Measurements from ENCODE around the gene LRRFIP1.
A peak's percentile ranks its signal among the peaks of the same experiment; 100 is the strongest.

Gene LRRFIP1

DNA sequence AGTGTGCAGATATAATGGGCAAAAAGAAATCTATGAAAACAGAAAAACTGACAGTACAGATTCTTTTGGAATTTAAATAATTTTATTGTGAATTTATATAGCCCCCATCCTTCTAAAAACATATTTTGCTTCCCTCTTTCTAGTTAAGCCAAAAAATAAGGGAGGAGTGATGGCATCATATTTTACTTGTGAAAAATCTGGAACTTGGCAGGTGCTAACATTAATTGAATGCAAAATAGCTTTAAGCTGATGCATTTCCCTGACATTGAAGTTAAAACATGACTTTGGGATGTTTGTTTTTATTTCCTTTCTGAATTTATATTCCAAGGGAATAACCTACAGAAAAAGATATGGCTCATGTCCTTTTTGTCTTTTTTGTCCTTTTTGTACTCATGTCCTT lies 88.6 kb downstream of the LRRFIP1 start:
- H3K4me3 ChIP-seq (ENCODE audit: low read length) = no peak overlapping the region

DNA sequence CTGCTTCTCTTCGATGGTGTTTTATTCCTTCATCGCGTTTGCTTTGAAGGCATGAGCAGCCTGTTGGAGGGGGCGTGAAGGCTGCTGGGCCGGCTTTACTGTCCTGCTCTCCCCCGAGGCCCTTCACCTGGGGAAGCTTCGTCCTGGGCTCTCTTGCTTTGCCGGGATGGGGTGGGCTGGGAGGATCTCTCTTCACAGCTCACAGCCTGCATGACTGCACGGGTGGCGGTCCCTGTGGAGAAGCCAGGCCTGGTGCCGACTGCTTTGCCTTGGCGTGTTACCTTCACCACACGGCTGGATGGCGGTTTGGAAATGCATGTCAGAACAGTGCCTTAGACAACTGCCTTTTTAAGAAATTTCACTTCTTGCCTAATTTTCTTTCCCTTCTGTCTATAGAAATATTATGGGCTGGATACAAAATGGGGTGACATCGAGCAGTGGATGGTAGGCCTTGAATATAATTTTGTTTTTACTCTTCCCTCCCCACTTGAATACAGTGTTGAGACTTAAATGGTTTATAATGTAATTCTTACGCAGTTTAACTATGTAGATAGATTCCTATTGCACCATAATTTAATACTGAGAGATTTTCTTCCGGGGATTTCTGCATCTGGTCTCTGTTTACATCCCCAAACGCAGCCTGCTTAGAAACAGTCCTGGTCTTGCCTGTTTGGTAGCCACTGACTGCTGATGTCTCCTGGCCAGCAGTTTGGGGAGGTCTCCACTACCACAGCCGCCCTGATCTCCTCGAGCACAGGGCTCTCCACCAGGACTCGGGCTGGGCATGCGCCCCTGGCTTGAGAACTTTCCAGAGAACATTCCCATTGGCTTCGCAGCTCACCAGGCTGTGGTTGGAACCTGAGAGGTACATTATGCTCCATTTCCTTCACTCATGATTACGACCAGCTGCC lies 90.2 kb downstream of the LRRFIP1 start:
- no peak overlapping the region for H3K4me3 ChIP-seq (ENCODE audit: low read length)
- DNase-seq (ENCODE audit: low read depth) = peak; percentile 31

More for the DNA sequence above, 88.6 kb downstream of the LRRFIP1 start:
- no peak for DNase-seq (ENCODE audit: low read depth)
- TF ChIP-seq, protein P1, sequence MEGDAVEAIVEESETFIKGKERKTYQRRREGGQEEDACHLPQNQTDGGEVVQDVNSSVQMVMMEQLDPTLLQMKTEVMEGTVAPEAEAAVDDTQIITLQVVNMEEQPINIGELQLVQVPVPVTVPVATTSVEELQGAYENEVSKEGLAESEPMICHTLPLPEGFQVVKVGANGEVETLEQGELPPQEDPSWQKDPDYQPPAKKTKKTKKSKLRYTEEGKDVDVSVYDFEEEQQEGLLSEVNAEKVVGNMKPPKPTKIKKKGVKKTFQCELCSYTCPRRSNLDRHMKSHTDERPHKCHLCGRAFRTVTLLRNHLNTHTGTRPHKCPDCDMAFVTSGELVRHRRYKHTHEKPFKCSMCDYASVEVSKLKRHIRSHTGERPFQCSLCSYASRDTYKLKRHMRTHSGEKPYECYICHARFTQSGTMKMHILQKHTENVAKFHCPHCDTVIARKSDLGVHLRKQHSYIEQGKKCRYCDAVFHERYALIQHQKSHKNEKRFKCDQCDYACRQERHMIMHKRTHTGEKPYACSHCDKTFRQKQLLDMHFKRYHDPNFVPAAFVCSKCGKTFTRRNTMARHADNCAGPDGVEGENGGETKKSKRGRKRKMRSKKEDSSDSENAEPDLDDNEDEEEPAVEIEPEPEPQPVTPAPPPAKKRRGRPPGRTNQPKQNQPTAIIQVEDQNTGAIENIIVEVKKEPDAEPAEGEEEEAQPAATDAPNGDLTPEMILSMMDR (IDR thresholded peaks at IDR 0.05; ENCODE audit: insufficient read depth, low read depth, low read length, missing control alignments) = no peak

DNA sequence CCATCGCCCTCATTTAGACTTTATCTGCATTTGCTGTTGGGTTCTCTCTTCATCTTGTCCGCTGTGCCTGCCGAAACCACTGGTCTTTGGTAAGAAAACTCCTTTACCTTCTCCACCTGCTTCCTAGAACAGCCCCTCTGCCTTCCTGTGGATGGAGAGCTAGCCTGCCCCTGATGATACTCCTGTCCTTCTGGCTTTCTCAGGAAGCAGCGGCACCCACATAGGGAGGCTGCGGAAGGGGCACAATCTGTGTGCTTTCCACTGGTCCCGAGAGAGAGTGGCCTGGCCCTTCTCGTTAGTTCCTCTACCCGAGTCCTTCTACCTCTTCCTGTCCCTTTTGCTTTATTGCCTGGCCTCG lies 90.9 kb downstream of the LRRFIP1 start:
- no peak for DNase-seq (ENCODE audit: low read depth)
- TF ChIP-seq, protein P1 (IDR thresholded peaks at IDR 0.05; ENCODE audit: insufficient read depth, low read depth, low read length, missing control alignments) = no peak
- no peak overlapping the region for H3K4me3 ChIP-seq (ENCODE audit: low read length)

More for the DNA sequence above, 90.2 kb downstream of the LRRFIP1 start:
- TF ChIP-seq, protein P1 (IDR thresholded peaks at IDR 0.05; ENCODE audit: insufficient read depth, low read depth, low read length, missing control alignments) = no peak

DNA sequence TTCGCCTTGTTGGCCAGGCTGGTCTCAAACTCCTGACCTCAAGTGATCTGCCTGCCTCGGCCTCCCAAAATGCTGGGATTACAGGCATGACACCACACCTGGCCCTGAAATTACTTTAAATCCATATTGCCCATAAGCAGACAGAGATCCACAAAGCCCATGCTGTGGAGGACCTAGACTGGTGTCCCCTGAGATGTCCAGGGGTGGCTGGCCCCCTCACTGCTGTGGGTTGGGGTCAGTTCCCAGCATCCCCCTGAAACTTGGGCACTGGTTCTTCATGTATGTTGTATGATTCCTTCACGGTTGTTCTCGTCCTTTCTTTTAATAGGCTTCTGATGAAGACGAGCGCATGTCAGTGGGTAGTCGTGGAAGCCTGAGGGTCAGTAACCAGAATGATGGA lies 93.1 kb downstream of the LRRFIP1 start:
- H3K4me3 ChIP-seq (ENCODE audit: low read length) = no peak overlapping the region
- TF ChIP-seq, protein P1 (IDR thresholded peaks at IDR 0.05; ENCODE audit: insufficient read depth, low read depth, low read length, missing control alignments) = no peak
- DNase-seq (ENCODE audit: low read depth) = no peak

DNA sequence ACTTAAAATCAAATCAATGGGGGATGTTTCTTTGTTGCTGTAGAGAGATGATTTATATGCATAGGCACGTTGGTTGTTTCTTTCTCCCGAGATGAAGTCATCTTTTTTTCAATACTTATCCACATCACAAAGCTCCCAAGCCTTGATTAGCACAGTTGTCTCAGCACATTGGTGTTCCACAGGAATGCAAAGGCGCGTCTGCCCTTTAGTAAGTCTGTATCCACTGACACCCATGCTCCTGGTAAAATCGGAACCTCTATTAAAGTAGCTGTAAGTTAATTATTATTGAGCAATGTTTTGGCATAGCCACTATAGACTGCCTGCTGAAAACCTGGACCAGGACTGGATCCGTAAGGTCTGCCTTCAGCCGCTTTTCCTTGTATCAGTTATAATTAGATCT lies 93.6 kb downstream of the LRRFIP1 start:
- TF ChIP-seq, protein P1 (IDR thresholded peaks at IDR 0.05; ENCODE audit: insufficient read depth, low read depth, low read length, missing control alignments) = no peak
- H3K4me3 ChIP-seq (ENCODE audit: low read length) = no peak overlapping the region
- peak; percentile 45 for DNase-seq (ENCODE audit: low read depth)

DNA sequence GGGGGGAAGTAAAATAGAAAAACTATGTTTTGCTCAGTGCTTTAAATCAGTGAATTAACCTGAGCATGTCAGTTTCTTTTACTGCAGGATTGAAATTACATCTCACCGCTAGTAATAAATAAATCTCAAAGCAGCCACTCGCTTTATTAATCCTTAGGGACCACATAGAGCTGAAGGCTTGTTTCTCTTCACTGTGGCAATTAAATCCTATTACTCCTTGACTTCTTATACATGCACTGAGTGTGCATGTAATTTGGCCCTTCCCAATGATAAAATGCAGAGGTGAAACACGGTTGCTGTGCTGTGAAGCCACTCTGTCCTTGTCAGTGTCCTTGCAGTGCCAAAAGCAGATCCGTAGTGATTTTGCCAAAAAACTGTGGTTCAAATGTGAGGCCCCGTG lies 94.1 kb downstream of the LRRFIP1 start:
- no peak for DNase-seq (ENCODE audit: low read depth)
- TF ChIP-seq, protein P1 (IDR thresholded peaks at IDR 0.05; ENCODE audit: insufficient read depth, low read depth, low read length, missing control alignments) = no peak
- H3K4me3 ChIP-seq (ENCODE audit: low read length) = no peak overlapping the region

DNA sequence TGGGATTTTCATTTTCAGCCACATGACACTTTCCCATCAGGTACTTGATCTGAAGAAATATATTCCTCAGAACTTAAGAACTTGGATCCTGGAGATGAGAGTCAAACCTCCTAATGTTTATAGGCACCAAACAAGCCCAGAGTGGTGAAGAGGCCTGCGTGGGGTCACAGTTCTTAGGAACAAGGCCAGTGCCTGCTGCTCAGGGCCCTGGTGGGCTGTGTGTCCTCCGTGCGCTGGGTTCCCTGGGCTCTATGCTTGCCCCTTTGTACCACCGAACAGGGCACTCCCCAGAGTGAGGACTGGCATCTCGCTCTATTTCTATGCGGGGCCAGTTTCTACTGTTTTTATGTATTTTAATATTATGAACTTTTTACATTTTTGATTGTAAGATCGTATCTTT lies 95.2 kb downstream of the LRRFIP1 start:
- no peak for DNase-seq (ENCODE audit: low read depth)

More for the DNA sequence above, 95.2 kb downstream of the LRRFIP1 start:
- TF ChIP-seq, protein P1 (IDR thresholded peaks at IDR 0.05; ENCODE audit: insufficient read depth, low read depth, low read length, missing control alignments) = no peak
- no peak overlapping the region for H3K4me3 ChIP-seq (ENCODE audit: low read length)

Measured in epithelial cell of esophagus (primary cell).